Tibial artery (tissue), 4 donors: ENCODE measurements around the gene KIAA2012.

Experiments
- DNase-seq, 2 donors: peaks; one replicate each; pipeline ENCODE4 v3.0.0-alpha.2; 2019
- H3K27ac ChIP-seq, 2 donors: fragments of 200-600 bp; sonication (generic) in 1 of 2; 1 replicate in 1 of 2; 2 replicates in 1 of 2; pipeline ENCODE4 v1.5.1; 2018 to 2019; ENCODE audit warnings: mild to moderate bottlenecking in 1 of 2
- H3K27me3 ChIP-seq, 2 donors: fragments of 200-600 bp; sonication (generic) in 1 of 2; one replicate each; pipeline versions ENCODE4 v1.5.1 to v1.6.0; 2016 to 2019
- H3K36me3 ChIP-seq, 3 donors: fragments of 200-600 bp; sonication (generic) in 2 of 3; one replicate each; pipeline ENCODE4 v1.5.1; 2016 to 2019; ENCODE audit warnings: mild to moderate bottlenecking in 2 of 3
- H3K4me1 ChIP-seq, 4 donors: fragments of 200-600 bp; sonication (generic) in 2 of 4; 1 replicate in 3 of 4; 2 replicates in 1 of 4; pipeline ENCODE4 v1.5.1; 2016 to 2019
- H3K4me3 ChIP-seq, 2 donors: fragments of 200-600 bp; sonication (generic) in 1 of 2; 1 replicate in 1 of 2; 2 replicates in 1 of 2; pipeline ENCODE4 v1.5.1; 2018 to 2019; ENCODE audit warnings: mild to moderate bottlenecking in 2 of 2
- H3K9me3 ChIP-seq, 3 donors: fragments of 200-600 bp; sonication (generic) in 1 of 3; one replicate each; pipeline ENCODE4 v1.5.1; 2016 to 2019
- intact Hi-C: fragments of 100-400 bp; cut with DNase I; formaldehyde crosslinking; loops from one replicate; pipeline ENCODE4 v1.15.0; 2023; ENCODE audit warnings: low total_unique reads
- TF ChIP-seq, protein P1 (sequence below), 2 experiments: fragments of 200-600 bp in 1 of 2; fragments of 450-650 bp in 1 of 2; IDR thresholded peaks; one replicate each; pipeline ENCODE4 v1.5.1; 2017 to 2019; ENCODE audit warnings: antibody characterized with exemption in 2 of 2, mild to moderate bottlenecking in 1 of 2, moderate library complexity in 1 of 2

Gene KIAA2012

DNA sequence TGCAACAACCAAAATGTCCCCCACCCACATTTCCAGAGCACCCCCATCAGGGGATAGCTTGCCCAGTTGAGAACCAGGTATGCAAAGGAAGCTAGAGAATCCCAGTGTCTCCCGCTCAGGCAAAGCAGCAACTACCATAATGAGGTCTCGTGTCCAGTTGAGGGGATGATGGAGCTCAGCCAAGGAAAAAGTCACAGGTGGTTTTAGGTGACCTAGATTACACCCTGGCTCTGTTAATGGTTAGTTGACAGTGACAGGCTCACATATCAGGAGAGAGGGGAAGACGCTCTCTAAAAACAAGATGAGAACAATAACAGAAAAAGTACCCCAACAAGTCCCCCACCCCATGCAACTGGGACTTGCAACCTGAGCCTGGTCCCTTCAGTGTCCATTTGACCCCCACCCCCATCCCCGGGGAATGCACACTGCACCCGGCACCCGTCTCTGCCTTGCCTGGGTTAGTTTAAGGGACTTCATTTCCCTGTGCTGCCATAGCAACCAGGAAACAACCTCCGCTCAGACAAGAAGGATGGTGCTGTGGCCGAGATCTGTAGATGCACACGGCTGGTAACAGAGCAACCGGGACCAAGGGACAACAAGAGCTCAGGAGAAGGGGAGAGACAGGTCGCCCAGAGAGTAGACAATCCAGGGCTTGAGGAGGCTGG lies at the start of gene KIAA2012:
Gene KIAA2012 (plus strand): TSS at position 519 of the 665 bp plus-strand sequence. CDS start 373 bp downstream, outside the sequence.
- DNase-seq, result no peak
- H3K27me3 ChIP-seq, result no peaks in the 10 kb centered on the region
- no peak within 1 kb of the TSS for H3K4me3 ChIP-seq
- intact Hi-C loops, result no loop called here
- no peak within 1 kb of the TSS for H3K27ac ChIP-seq
- no peaks in the 10 kb centered on the region for H3K9me3 ChIP-seq
- TF ChIP-seq, protein P1, sequence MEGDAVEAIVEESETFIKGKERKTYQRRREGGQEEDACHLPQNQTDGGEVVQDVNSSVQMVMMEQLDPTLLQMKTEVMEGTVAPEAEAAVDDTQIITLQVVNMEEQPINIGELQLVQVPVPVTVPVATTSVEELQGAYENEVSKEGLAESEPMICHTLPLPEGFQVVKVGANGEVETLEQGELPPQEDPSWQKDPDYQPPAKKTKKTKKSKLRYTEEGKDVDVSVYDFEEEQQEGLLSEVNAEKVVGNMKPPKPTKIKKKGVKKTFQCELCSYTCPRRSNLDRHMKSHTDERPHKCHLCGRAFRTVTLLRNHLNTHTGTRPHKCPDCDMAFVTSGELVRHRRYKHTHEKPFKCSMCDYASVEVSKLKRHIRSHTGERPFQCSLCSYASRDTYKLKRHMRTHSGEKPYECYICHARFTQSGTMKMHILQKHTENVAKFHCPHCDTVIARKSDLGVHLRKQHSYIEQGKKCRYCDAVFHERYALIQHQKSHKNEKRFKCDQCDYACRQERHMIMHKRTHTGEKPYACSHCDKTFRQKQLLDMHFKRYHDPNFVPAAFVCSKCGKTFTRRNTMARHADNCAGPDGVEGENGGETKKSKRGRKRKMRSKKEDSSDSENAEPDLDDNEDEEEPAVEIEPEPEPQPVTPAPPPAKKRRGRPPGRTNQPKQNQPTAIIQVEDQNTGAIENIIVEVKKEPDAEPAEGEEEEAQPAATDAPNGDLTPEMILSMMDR (IDR thresholded peaks at IDR 0.05), result no peak
- no peaks in the 10 kb centered on the region for H3K4me1 ChIP-seq
- no peaks in the 10 kb centered on the region for H3K36me3 ChIP-seq

GRCh38 chr2:202023904-202024266 lies 49.2 kb upstream of the KIAA2012 start:
- no peak for DNase-seq
- H3K27me3 ChIP-seq, result no peaks in the 10 kb centered on the region
- no peaks in the 10 kb centered on the region for H3K9me3 ChIP-seq
- TF ChIP-seq, protein P1 (IDR thresholded peaks at IDR 0.05), result no peak
- no peak overlapping the region for H3K4me3 ChIP-seq
- H3K36me3 ChIP-seq, result no peaks in the 10 kb centered on the region
- intact Hi-C loops, result no loop called here
- no peak overlapping the region for H3K27ac ChIP-seq
- no peaks in the 10 kb centered on the region for H3K4me1 ChIP-seq

- Histone ChIP-seq H3K9me3 (no peaks in the 10 kb centered on the region), H3K4me1 (no peaks in the 10 kb centered on the region), H3K4me3 (no peak overlapping the region), H3K36me3 (no peaks in the 10 kb centered on the region), H3K27me3 (no peaks in the 10 kb centered on the region), H3K27ac (no peak overlapping the region)
- no peak for DNase-seq
- TF ChIP-seq, protein P1 (IDR thresholded peaks at IDR 0.05), result no peak
- intact Hi-C loops, result no loop called here
Measured at GRCh38 chr2:202024871-202025270, 48.2 kb upstream of the KIAA2012 start.

- intact Hi-C loops, result no loop called here
- DNase-seq, result no peak
- no peaks in the 10 kb centered on the region for H3K4me1 ChIP-seq
- no peaks in the 10 kb centered on the region for H3K27me3 ChIP-seq
- no peak overlapping the region for H3K4me3 ChIP-seq
- no peaks in the 10 kb centered on the region for H3K36me3 ChIP-seq
- no peaks in the 10 kb centered on the region for H3K9me3 ChIP-seq
- H3K27ac ChIP-seq, result no peak overlapping the region
- TF ChIP-seq, protein P1 (IDR thresholded peaks at IDR 0.05), result no peak
Measured at GRCh38 chr2:202025816-202026215, 47.2 kb upstream of the KIAA2012 start.

DNA sequence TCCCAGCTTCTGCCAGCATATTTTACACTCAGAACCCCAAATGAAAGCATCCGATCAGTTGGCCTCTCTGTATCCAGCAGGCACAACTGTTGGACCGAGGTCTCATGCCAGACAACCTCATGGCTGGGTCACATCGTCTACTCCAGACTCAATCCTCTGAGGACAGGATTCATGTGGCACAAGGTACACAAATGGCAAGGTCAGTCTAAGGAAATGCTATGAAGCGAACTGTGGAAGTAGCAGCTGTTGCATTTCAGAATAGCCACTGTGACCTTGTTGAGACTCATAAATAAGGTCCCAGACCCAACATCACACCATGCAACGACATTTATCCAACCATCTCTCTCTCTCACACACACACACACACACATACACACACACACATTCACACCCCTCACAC lies 46.5 kb upstream of the KIAA2012 start:
- Histone ChIP-seq H3K4me1 (no peaks in the 10 kb centered on the region), H3K4me3 (no peak overlapping the region), H3K9me3 (no peaks in the 10 kb centered on the region), H3K27me3 (no peaks in the 10 kb centered on the region), H3K27ac (no peak overlapping the region), H3K36me3 (no peaks in the 10 kb centered on the region)
- intact Hi-C loops, result no loop called here
- TF ChIP-seq, protein P1 (IDR thresholded peaks at IDR 0.05), result no peak
- no peak for DNase-seq
